Fibroblast of lung (primary cell): ENCODE measurements around the gene PRDX1. TPM values are rescaled to one million over a fixed set of nuclear protein-coding genes. Genes with fewer than 3 reads are reported as not detected.

ENCODE experiments used
- DNase-seq, 2 donors: peaks; one replicate each; pipeline versions ENCODE4 v3.0.0 to v3.0.0-alpha.2; 2010; ENCODE audit warnings: low read depth in 2 of 2
- H2AFZ ChIP-seq: 2 replicates; pipeline ENCODE4 v1.5.1; 2012; ENCODE audit warnings: low read length, control low read depth, inconsistent platforms
- H3K27ac ChIP-seq: 2 replicates; pipeline ENCODE4 v1.5.1; 2011; ENCODE audit warnings: low read length, control low read depth; ENCODE audit not compliant: insufficient read depth
- H3K27me3 ChIP-seq: 2 replicates; pipeline ENCODE4 v1.5.1; 2011; ENCODE audit warnings: mild to moderate bottlenecking, low read length; ENCODE audit not compliant: control insufficient read depth, insufficient read depth
- H3K36me3 ChIP-seq: 2 replicates; pipeline ENCODE4 v1.5.1; 2011; ENCODE audit warnings: low read length; ENCODE audit not compliant: control insufficient read depth, insufficient read depth
- H3K4me1 ChIP-seq: 2 replicates; pipeline ENCODE4 v1.5.1; 2011; ENCODE audit warnings: low read length; ENCODE audit not compliant: control insufficient read depth, insufficient read depth; ENCODE audit errors: extremely low read depth
- H3K4me2 ChIP-seq: 2 replicates; pipeline ENCODE4 v1.5.1; 2011; ENCODE audit warnings: low read length, control low read depth; ENCODE audit not compliant: insufficient read depth; ENCODE audit errors: extremely low read depth
- H3K4me3 ChIP-seq, 4 experiments: fragments of 200-600 bp in 1 of 4; sonication (generic) in 1 of 4; replicated peaks in 1 of 4; 2 replicates each; pipeline ENCODE4 v1.5.1; 2011 to 2016; ENCODE audit warnings: low read length in 4 of 4, low read depth in 3 of 4, mild to moderate bottlenecking in 3 of 4, control low read depth in 2 of 4, inconsistent platforms in 1 of 4, mixed read lengths in 1 of 4; ENCODE audit not compliant: insufficient read depth in 1 of 4; ENCODE audit errors: control extremely low read depth in 1 of 4
- H3K79me2 ChIP-seq: 2 replicates; pipeline ENCODE4 v1.5.1; 2012; ENCODE audit warnings: mild to moderate bottlenecking, low read length, inconsistent platforms; ENCODE audit not compliant: control insufficient read depth, insufficient read depth
- H3K9ac ChIP-seq: 2 replicates; pipeline ENCODE4 v1.5.1; 2011; ENCODE audit warnings: mild to moderate bottlenecking, low read length, control low read depth; ENCODE audit not compliant: insufficient read depth
- H3K9me3 ChIP-seq: 2 replicates; pipeline ENCODE4 v1.5.1; 2012; ENCODE audit warnings: low read depth, low read length; ENCODE audit not compliant: control insufficient read depth, insufficient read depth
- H4K20me1 ChIP-seq: 2 replicates; pipeline ENCODE4 v1.5.1; 2011; ENCODE audit warnings: low read length; ENCODE audit not compliant: control insufficient read depth, insufficient read depth; ENCODE audit errors: extremely low read depth
- EZH2 ChIP-seq: IDR thresholded peaks from 2 replicates; pipeline ENCODE4 v1.5.1; 2012; ENCODE audit warnings: low read length, control low read depth, mild to moderate bottlenecking; ENCODE audit errors: missing control alignments
- polyA plus RNA-seq, 2 donors: library from polyadenylated mRNA; depleted of rRNA in 1 of 2; stranded (reverse) in 1 of 2; unstranded in 1 of 2; fragments of >200 nt; gene quantifications; 2 replicates each; pipeline ENCODE4 v1.2.1, GENCODE V29; 2011 to 2012; ENCODE audit warnings: missing spikeins in 1 of 2
- total RNA-seq: library from RNA; depleted of rRNA; stranded (reverse); fragments of >200 nt; gene quantifications from 2 replicates; pipeline ENCODE4 v1.2.1, GENCODE V29; 2014
- TF ChIP-seq, protein P1 (sequence below), 2 donors: IDR thresholded peaks in 1 of 2; conservative IDR thresholded peaks in 1 of 2; 1 replicate in 1 of 2; 2 replicates in 1 of 2; pipeline ENCODE4 v1.5.1; 2011 to 2012; ENCODE audit warnings: low read length in 2 of 2, control low read depth in 1 of 2, inconsistent platforms in 1 of 2, low read depth in 1 of 2, mild to moderate bottlenecking in 1 of 2

PRDX1 gene
- total and polyA plus RNA-seq, 2 donors (not counting 1 experiment from before 2014, with no cell fraction given) = 420 to 789 TPM

DNA sequence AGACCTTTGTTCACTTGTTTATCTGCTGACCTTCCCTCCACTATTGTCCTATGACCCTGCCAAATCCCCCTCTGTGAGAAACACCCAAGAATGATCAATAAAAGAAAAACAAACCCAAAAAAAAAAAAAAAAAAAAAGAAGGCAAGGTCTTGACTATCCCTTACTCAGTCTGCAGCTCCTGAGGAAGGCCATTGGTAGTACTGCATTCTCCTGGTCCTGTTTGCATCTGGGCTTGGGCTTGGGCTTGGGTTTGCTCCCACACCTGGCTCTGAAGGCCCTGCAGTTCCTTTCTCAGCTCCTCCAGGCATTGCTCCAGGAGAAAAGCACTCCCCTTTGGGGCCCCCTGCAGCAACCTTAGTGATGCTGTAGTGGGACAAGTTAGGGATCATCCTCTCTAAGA lies 23.4 kb downstream of the PRDX1 start:
- TF ChIP-seq EZH2 = no peak
- TF ChIP-seq, protein P1, sequence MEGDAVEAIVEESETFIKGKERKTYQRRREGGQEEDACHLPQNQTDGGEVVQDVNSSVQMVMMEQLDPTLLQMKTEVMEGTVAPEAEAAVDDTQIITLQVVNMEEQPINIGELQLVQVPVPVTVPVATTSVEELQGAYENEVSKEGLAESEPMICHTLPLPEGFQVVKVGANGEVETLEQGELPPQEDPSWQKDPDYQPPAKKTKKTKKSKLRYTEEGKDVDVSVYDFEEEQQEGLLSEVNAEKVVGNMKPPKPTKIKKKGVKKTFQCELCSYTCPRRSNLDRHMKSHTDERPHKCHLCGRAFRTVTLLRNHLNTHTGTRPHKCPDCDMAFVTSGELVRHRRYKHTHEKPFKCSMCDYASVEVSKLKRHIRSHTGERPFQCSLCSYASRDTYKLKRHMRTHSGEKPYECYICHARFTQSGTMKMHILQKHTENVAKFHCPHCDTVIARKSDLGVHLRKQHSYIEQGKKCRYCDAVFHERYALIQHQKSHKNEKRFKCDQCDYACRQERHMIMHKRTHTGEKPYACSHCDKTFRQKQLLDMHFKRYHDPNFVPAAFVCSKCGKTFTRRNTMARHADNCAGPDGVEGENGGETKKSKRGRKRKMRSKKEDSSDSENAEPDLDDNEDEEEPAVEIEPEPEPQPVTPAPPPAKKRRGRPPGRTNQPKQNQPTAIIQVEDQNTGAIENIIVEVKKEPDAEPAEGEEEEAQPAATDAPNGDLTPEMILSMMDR (conservative IDR thresholded peaks at IDR 0.05 in 1 of 2, IDR thresholded peaks at IDR 0.05 in 1 of 2; ENCODE audit: low read depth in 1 of 2, low read length in 2 of 2) = no peak
- no peaks in the 10 kb centered on the region for H3K79me2 ChIP-seq
- no peak overlapping the region for H2AFZ ChIP-seq
- DNase-seq = no peak
- H4K20me1 ChIP-seq = no peaks in the 10 kb centered on the region
- H3K9ac ChIP-seq = no peak overlapping the region
- H3K27ac ChIP-seq = no peak overlapping the region
- H3K4me3 ChIP-seq = no peak overlapping the region
- H3K4me2 ChIP-seq = no peak overlapping the region
- H3K9me3 ChIP-seq = no peaks in the 10 kb centered on the region
- H3K4me1 ChIP-seq = no peaks in the 10 kb centered on the region
- H3K36me3 ChIP-seq = no peaks in the 10 kb centered on the region
- H3K27me3 ChIP-seq = no peaks in the 10 kb centered on the region

- no peaks in the 10 kb centered on the region for H4K20me1 ChIP-seq
- no peaks in the 10 kb centered on the region for H3K36me3 ChIP-seq
- H2AFZ ChIP-seq = no peak overlapping the region
- H3K27me3 ChIP-seq = no peaks in the 10 kb centered on the region
- H3K4me2 ChIP-seq = no peak overlapping the region
- TF ChIP-seq EZH2 = no peak
- TF ChIP-seq, protein P1 (conservative IDR thresholded peaks at IDR 0.05 in 1 of 2, IDR thresholded peaks at IDR 0.05 in 1 of 2; ENCODE audit: low read depth in 1 of 2, low read length in 2 of 2) = peak; percentile 43 to 50
- H3K9ac ChIP-seq = no peak overlapping the region
- no peaks in the 10 kb centered on the region for H3K9me3 ChIP-seq
- H3K4me1 ChIP-seq = peaks cover 3% of the 10 kb centered on the region
- no peak overlapping the region for H3K27ac ChIP-seq
- H3K4me3 ChIP-seq = no peak overlapping the region
- peak; percentile 38 to 69 for DNase-seq
- H3K79me2 ChIP-seq = no peaks in the 10 kb centered on the region
Measured at GRCh38 chr1:45493116-45493697, 28.5 kb downstream of the PRDX1 start.

- H2AFZ ChIP-seq = no peak overlapping the region
Measured at GRCh38 chr1:45492691-45493090, 29.0 kb downstream of the PRDX1 start.

More at GRCh38 chr1:45492691-45493090, 29.0 kb downstream of the PRDX1 start:
- Histone ChIP-seq H3K79me2 (no peaks in the 10 kb centered on the region), H3K4me1 (peaks cover 3% of the 10 kb centered on the region), H3K4me2 (no peak overlapping the region), H3K36me3 (no peaks in the 10 kb centered on the region), H3K9me3 (no peaks in the 10 kb centered on the region), H3K9ac (no peak overlapping the region), H3K27me3 (no peaks in the 10 kb centered on the region), H3K27ac (no peak overlapping the region), H4K20me1 (no peaks in the 10 kb centered on the region), H3K4me3 (no peak overlapping the region)
- TF ChIP-seq, protein P1 (conservative IDR thresholded peaks at IDR 0.05 in 1 of 2, IDR thresholded peaks at IDR 0.05 in 1 of 2; ENCODE audit: low read depth in 1 of 2, low read length in 2 of 2) = no peak
- no peak for TF ChIP-seq EZH2
- DNase-seq = no peak
